NB4 (cell line): ENCODE measurements around the gene MYRFL.

ENCODE experiments used
- DNase-seq: peaks from one replicate; pipeline ENCODE4 v3.0.0; 2010; ENCODE audit warnings: low read depth
- H3K4me3 ChIP-seq: one replicate; pipeline ENCODE4 v1.5.1; 2011; ENCODE audit warnings: mild to moderate bottlenecking, low read depth, low read length, moderate library complexity
- CTCF ChIP-seq: IDR thresholded peaks from one replicate; pipeline ENCODE4 v1.5.1; 2012; ENCODE audit warnings: low read depth, low read length
- MAX ChIP-seq: IDR thresholded peaks from 2 replicates; pipeline ENCODE4 v1.6.1; 2011; ENCODE audit warnings: low read depth, low read length
- MYC ChIP-seq: IDR thresholded peaks from 2 replicates; pipeline ENCODE4 v1.6.1; 2011; ENCODE audit warnings: low read depth, low read length
- POLR2A ChIP-seq: IDR thresholded peaks from 2 replicates; pipeline ENCODE4 v1.6.1; 2011; ENCODE audit warnings: mild to moderate bottlenecking; ENCODE audit not compliant: insufficient read length; ENCODE audit errors: extremely low read depth

Gene MYRFL

GRCh38 chr12:69919495-69919894, 94.5 kb downstream of the MYRFL start:
- TF ChIP-seq CTCF (no peak), POLR2A (no peak), MAX (no peak), MYC (no peak)
- no peak overlapping the region for H3K4me3 ChIP-seq
- no peak for DNase-seq

- H3K4me3 ChIP-seq = no peak overlapping the region
- DNase-seq = no peak
- no peak for TF ChIP-seq MYC
- no peak for TF ChIP-seq POLR2A
- TF ChIP-seq CTCF = no peak
- no peak for TF ChIP-seq MAX
Measured at GRCh38 chr12:69921831-69922230, 96.8 kb downstream of the MYRFL start.

GRCh38 chr12:69922999-69923398, 98.0 kb downstream of the MYRFL start:
- H3K4me3 ChIP-seq = no peak overlapping the region
- no peak for TF ChIP-seq CTCF
- TF ChIP-seq POLR2A = no peak
- TF ChIP-seq MYC = no peak
- TF ChIP-seq MAX = no peak
- DNase-seq = no peak

GRCh38 chr12:69925291-69925690, 100.3 kb downstream of the MYRFL start:
- TF ChIP-seq MYC (no peak), CTCF (no peak), POLR2A (no peak), MAX (no peak)
- H3K4me3 ChIP-seq = no peak overlapping the region
- no peak for DNase-seq

- no peak for TF ChIP-seq MYC
- TF ChIP-seq CTCF = no peak
- TF ChIP-seq POLR2A = no peak
- no peak for TF ChIP-seq MAX
- peak; percentile 6 for DNase-seq
- no peak overlapping the region for H3K4me3 ChIP-seq
Measured at GRCh38 chr12:69927164-69927563, 102.1 kb downstream of the MYRFL start.

- no peak for DNase-seq
- TF ChIP-seq CTCF = no peak
- no peak for TF ChIP-seq MYC
- TF ChIP-seq POLR2A = no peak
- no peak for TF ChIP-seq MAX
- no peak overlapping the region for H3K4me3 ChIP-seq
Measured at GRCh38 chr12:69929125-69929524, 104.1 kb downstream of the MYRFL start.
